K562 (cell line): ENCODE results near the gene IGSF9. TPM values are rescaled to one million over a fixed set of nuclear protein-coding genes. Genes with fewer than 3 reads are reported as not detected.

ENCODE experiments used
- ATAC-seq: fragments of 200-7000 bp; cut with Tn5 transposase; 3 replicates; pipeline ENCODE4 v1.9.1; 2020; ENCODE audit warnings: moderate library complexity
- BruUV-seq: library from RNA; stranded (reverse); fragments of 400-500 nt; replicated peaks from 2 replicates; lab custom pipeline; 2021; lab: Mats Ljungman, UMichigan
- CTCF ChIA-PET: fragments of 300-600 bp; formaldehyde crosslinking; extraction: SDS; loops from one replicate; lab custom pipeline; 2021; ENCODE audit warnings: low intra/inter-chr PET ratio; lab: Yijun Ruan, JAX
- POLR2A ChIA-PET: fragments of 300-600, 350-650 bp; sonication (Branson Sonifier 250); formaldehyde crosslinking; extraction: SDS; loops from one replicate; lab custom pipeline; 2021; ENCODE audit warnings: antibody characterized with exemption, inconsistent platforms; lab: Yijun Ruan, JAX
- DNase-seq, 4 experiments: peaks; one replicate each; pipeline versions ENCODE4 v3.0.0 to v3.0.0-alpha.2; 2011 to 2018; ENCODE audit warnings: low spot score in 3 of 4, mixed read lengths in 3 of 4; ENCODE audit errors: extremely low read depth in 1 of 4
- FAIRE-seq: peaks from 2 replicates; lab custom pipeline; 2011; peaks lifted over from hg19 to GRCh38; lab: Jason Lieb, UNC
- H2AFZ ChIP-seq: 2 replicates; pipeline ENCODE4 v1.6.0; 2011; ENCODE audit warnings: low read depth, low read length, control low read depth, inconsistent platforms
- H3K27ac ChIP-seq: fragments of 200-600 bp; 3 replicates; pipeline ENCODE4 v1.8.0; 2011; ENCODE audit warnings: low read depth, mild to moderate bottlenecking, control low read depth, inconsistent platforms, low read length, moderate library complexity, mixed read lengths; ENCODE audit errors: extremely low read depth
- H3K27me3 ChIP-seq, 2 experiments: fragments of 300-600 bp in 1 of 2; 2 replicates in 1 of 2; 3 replicates in 1 of 2; pipeline versions ENCODE4 v1.6.0 to v1.8.0; 2011; ENCODE audit warnings: inconsistent platforms in 2 of 2, low read length in 2 of 2, mild to moderate bottlenecking in 1 of 2, mixed read lengths in 1 of 2, moderate library complexity in 1 of 2; ENCODE audit not compliant: control insufficient read depth in 2 of 2, insufficient read depth in 2 of 2
- H3K36me3 ChIP-seq: fragments of 300-600 bp; 3 replicates; pipeline ENCODE4 v1.8.0; 2011; ENCODE audit warnings: mild to moderate bottlenecking, low read length, inconsistent platforms; ENCODE audit not compliant: control insufficient read depth, insufficient read depth
- H3K4me1 ChIP-seq, 2 experiments: fragments of 200-600 bp in 1 of 2; replicated peaks in 1 of 2; 2 replicates in 1 of 2; 3 replicates in 1 of 2; pipeline versions ENCODE4 v1.5.1 to v1.8.0; 2011; ENCODE audit warnings: inconsistent platforms in 2 of 2, low read length in 2 of 2, mild to moderate bottlenecking in 1 of 2, mixed read lengths in 1 of 2, moderate library complexity in 1 of 2; ENCODE audit not compliant: control insufficient read depth in 2 of 2, insufficient read depth in 2 of 2
- H3K4me2 ChIP-seq: 2 replicates; pipeline ENCODE4 v1.6.1; 2011; ENCODE audit warnings: low read length, control low read depth, inconsistent platforms, mixed read lengths; ENCODE audit not compliant: insufficient read depth
- H3K4me3 ChIP-seq: fragments of 200-600 bp; sonication (generic), shearing (Covaris generic); 2 replicates; pipeline ENCODE4 v1.5.1; 2016; ENCODE audit warnings: control low read depth, inconsistent platforms
- H3K79me2 ChIP-seq: fragments of 200-600 bp; 3 replicates; pipeline ENCODE4 v1.8.0; 2011; ENCODE audit warnings: low read length, inconsistent platforms; ENCODE audit not compliant: control insufficient read depth, insufficient read depth
- H3K9ac ChIP-seq, 2 experiments: 2 replicates each; pipeline versions ENCODE4 v1.6.0 to v1.6.1; 2011; ENCODE audit warnings: low read depth in 2 of 2, low read length in 2 of 2, control low read depth in 1 of 2, inconsistent platforms in 1 of 2, mild to moderate bottlenecking in 1 of 2, mixed read lengths in 1 of 2; ENCODE audit not compliant: insufficient read depth in 1 of 2
- H3K9me1 ChIP-seq: one replicate; pipeline ENCODE4 v1.6.0; 2011; ENCODE audit warnings: inconsistent platforms, mild to moderate bottlenecking, low read length, moderate library complexity; ENCODE audit not compliant: control insufficient read depth, insufficient read depth
- H3K9me3 ChIP-seq: replicated peaks from 2 replicates; pipeline ENCODE4 v1.5.1; 2011; ENCODE audit warnings: low read depth, low read length, inconsistent platforms; ENCODE audit not compliant: control insufficient read depth, insufficient read depth
- H4K20me1 ChIP-seq: replicated peaks from 2 replicates; pipeline ENCODE4 v1.6.1; 2011; ENCODE audit warnings: low read length, inconsistent platforms, mixed read lengths; ENCODE audit not compliant: control insufficient read depth, insufficient read depth
- KLF10 ChIP-seq: fragments of 250-450 bp; sonication (Bioruptor Pico); IDR thresholded peaks from 2 replicates; pipeline ENCODE4 v1.6.1; 2021; ENCODE audit warnings: matching md5 sums
- PHF20 ChIP-seq: fragments of 450-650 bp; IDR thresholded peaks from 2 replicates; pipeline ENCODE4 v1.6.1; 2018; ENCODE audit not compliant: partially characterized antibody
- STAT5A ChIP-seq: IDR thresholded peaks from 2 replicates; pipeline ENCODE4 v1.6.1; 2012; ENCODE audit warnings: low read length, inconsistent platforms, borderline replicate concordance
- WGBS: fragments of 100-300 bp; shearing (Covaris generic); methylation state at CpG from one replicate; pipeline ENCODE4 v1.1.6; 2016; ENCODE audit warnings: low coverage, mixed read lengths; ENCODE audit not compliant: insufficient coverage; ENCODE audit errors: missing lambda C conversion rate; 5-methylcytosine and 5-hydroxymethylcytosine counted together
- in situ Hi-C: fragments of 300-500 bp; cut with MboI; formaldehyde crosslinking; loops from 4 replicates; pipeline ENCODE4 v1.15.0; 2018; ENCODE audit warnings: inconsistent platforms, mixed read lengths
- intact Hi-C: fragments of 100-400 bp; cut with micrococcal nuclease; formaldehyde crosslinking; loops from 2 replicates; pipeline ENCODE4 v1.14.2; 2022
- polyA plus RNA-seq, 8 experiments: library from polyadenylated mRNA; depleted of rRNA in 4 of 8; stranded (reverse) in 5 of 8; unstranded in 3 of 8; fragments of >200 nt; fragmentation: Nextera tagmentation in 2 of 8; fragmentation: Illumina TruSeq in 1 of 8; extraction: Ambion mirVana in 2 of 8; extraction: Trizol in 1 of 8; gene quantifications; 2 replicates each; pipeline versions ENCODE4 v1.2.1 to v1.2.3, GENCODE V29; 2011 to 2014; ENCODE audit warnings: inconsistent platforms in 1 of 8, missing spikeins in 1 of 8
- total RNA-seq, 7 experiments: library from RNA; depleted of rRNA in 6 of 7; stranded (reverse); fragments of >200 nt in 6 of 7; fragmentation: Illumina TruSeq in 2 of 7; extraction: Trizol in 2 of 7; gene quantifications; 2 replicates each; pipeline versions ENCODE4 v1.2.1 to v1.2.3, GENCODE V29; 2011 to 2021; ENCODE audit warnings: low replicate concordance in 1 of 7
- TF ChIP-seq, protein P1 (sequence below): fragments of 450-650 bp; formaldehyde crosslinking; IDR thresholded peaks from 2 replicates; pipeline ENCODE4 v1.4.0; 2020; ENCODE audit warnings: mild to moderate bottlenecking, moderate library complexity

IGSF9 gene
- total and polyA plus RNA-seq, 9 of the 15 experiments (the other 6 are each of a cell fraction or from before 2014, with no cell fraction given): 0.03 to 0.29 (median 0.07) TPM; not detected in 1

DNA sequence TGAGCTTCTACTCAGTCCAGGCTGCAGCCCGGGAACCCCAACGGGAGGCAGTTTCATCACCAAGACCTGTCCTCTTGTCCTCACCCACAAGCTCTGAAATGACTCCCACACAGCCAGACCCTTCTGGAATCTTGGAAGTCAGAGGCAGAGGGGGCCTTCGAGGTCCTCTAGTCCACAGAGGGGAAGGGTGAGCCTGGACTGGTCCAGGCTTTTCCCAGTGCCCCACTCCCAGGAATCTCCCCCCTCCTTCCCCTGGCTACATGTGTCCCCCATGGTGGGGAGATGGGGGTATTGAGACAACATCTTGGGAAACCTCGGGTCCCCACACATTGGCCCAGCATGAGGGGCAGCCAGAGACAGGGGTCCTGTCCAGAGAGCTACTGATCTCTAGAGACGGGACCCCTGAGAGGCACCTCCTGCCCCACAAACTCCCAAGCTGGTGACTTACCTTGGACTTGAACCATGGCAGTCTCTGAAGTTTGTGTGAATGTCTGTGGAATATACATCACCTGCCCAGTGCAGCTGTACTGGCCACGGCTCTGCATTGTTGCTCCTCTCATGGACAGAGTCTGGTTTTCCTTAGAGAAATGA, 28.0 kb upstream of the IGSF9 start:
- Histone ChIP-seq H3K9me3 (no peaks in the 10 kb centered on the region), H3K36me3 (no peaks in the 10 kb centered on the region), H3K4me1 (no peaks in the 10 kb centered on the region), H2AFZ (no peak overlapping the region), H3K79me2 (no peaks in the 10 kb centered on the region), H3K9ac (no peak overlapping the region), H3K4me2 (no peak overlapping the region), H3K4me3 (no peak overlapping the region), H3K27me3 (peaks cover 7 to 47% of the 10 kb centered on the region in 2 experiments; a peak in 4 of 5 replicates), H3K9me1 (no peaks in the 10 kb centered on the region), H4K20me1 (peaks cover 5% of the 10 kb centered on the region; the same call in 1 of the 2 replicates), H3K27ac (no peak overlapping the region)
- DNase-seq: no peak
- POLR2A ChIA-PET: interaction anchor here (0.8 kb wide), 1 partner anchor 8 kb away, joined by 3 read pairs; no protein-coding TSS in a partner anchor
- CTCF ChIA-PET: no interaction called here
- intact Hi-C loops: no loop called here
- in situ Hi-C loops: no loop called here
- FAIRE-seq: no peak
- BruUV-seq: no TSS peak
- WGBS: 0% methylated on average over 6 of the region's 6 CpGs
- ATAC-seq: no peak
- TF ChIP-seq, protein P1, sequence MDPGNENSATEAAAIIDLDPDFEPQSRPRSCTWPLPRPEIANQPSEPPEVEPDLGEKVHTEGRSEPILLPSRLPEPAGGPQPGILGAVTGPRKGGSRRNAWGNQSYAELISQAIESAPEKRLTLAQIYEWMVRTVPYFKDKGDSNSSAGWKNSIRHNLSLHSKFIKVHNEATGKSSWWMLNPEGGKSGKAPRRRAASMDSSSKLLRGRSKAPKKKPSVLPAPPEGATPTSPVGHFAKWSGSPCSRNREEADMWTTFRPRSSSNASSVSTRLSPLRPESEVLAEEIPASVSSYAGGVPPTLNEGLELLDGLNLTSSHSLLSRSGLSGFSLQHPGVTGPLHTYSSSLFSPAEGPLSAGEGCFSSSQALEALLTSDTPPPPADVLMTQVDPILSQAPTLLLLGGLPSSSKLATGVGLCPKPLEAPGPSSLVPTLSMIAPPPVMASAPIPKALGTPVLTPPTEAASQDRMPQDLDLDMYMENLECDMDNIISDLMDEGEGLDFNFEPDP (CRISPR knock-in tag): no peak
- TF ChIP-seq PHF20 (no peak), STAT5A (no peak), KLF10 (no peak)
